ENCODE data around the gene MAJIN. TPM values are rescaled to one million over a fixed set of nuclear protein-coding genes. Genes with fewer than 3 reads are reported as not detected.

MAJIN gene
- total and polyA plus RNA-seq, 11 donors: not detected

GRCh38 chr11:64892411-64892831 is 79.5 kb downstream of the MAJIN start:
- intact Hi-C loops (cut with DNase I): loop anchor here in 2 of 10 donors (5.0 kb wide), 2 partner anchors 100 to 105 kb away; no protein-coding TSS in a partner anchor
- H3K27ac ChIP-seq: peak overlapping the region in 10 of 12 donors; percentile 7 to 74 (median 50)
- peak in 2 of 5 donors; percentile 43 to 65 for DNase-seq

GRCh38 chr11:64891880-64892279 is 80.0 kb downstream of the MAJIN start:
- ATAC-seq (no peak), DNase-seq (no peak)
- TF ChIP-seq CTCF (IDR thresholded peaks at IDR 0.05) (no peak), POLR2A (IDR thresholded peaks at IDR 0.05) (no peak)
- H3K4me1 ChIP-seq: peaks cover 0 to 65% (median 22%) of the 10 kb centered on the region in 12 donors
- no peaks in the 10 kb centered on the region for H3K9me3 ChIP-seq
- no peaks in the 10 kb centered on the region for H3K27me3 ChIP-seq
- peak overlapping the region in 9 of 12 donors; percentile 1 to 74 (median 54) for H3K27ac ChIP-seq
- no peak overlapping the region for H3K4me3 ChIP-seq
- WGBS, 4 donors: 79 to 85% (median 79%) methylated on average over 5 of the region's 5 CpGs
- intact Hi-C loops (cut with DNase I): loop anchor here in 2 of 10 donors (5.0 kb wide), 2 partner anchors 100 to 105 kb away; no protein-coding TSS in a partner anchor
- H3K36me3 ChIP-seq: peaks cover 0 to 22% (median 13%) of the 10 kb centered on the region in 9 donors

More at GRCh38 chr11:64892411-64892831, 79.5 kb downstream of the MAJIN start:
- 54 to 72% (median 62%) methylated on average over 11 of the region's 11 CpGs for WGBS, 4 donors
- Histone ChIP-seq H3K4me1 (peaks cover 0 to 63% (median 21%) of the 10 kb centered on the region in 12 donors), H3K27me3 (no peaks in the 10 kb centered on the region), H3K36me3 (peaks cover 0 to 27% (median 18%) of the 10 kb centered on the region in 9 donors), H3K4me3 (no peak overlapping the region), H3K9me3 (no peaks in the 10 kb centered on the region)
- ATAC-seq: peak in 1 of 4 donors; percentile 4
- TF ChIP-seq POLR2A (IDR thresholded peaks at IDR 0.05) (peak in 1 of 2 donors; percentile 7), CTCF (IDR thresholded peaks at IDR 0.05) (no peak)

GRCh38 chr11:64891215-64891848 is 80.6 kb downstream of the MAJIN start:
- Histone ChIP-seq H3K9me3 (no peaks in the 10 kb centered on the region), H3K4me1 (peaks cover 0 to 65% (median 22%) of the 10 kb centered on the region in 12 donors), H3K4me3 (no peak overlapping the region), H3K36me3 (peaks cover 0 to 16% (median 8%) of the 10 kb centered on the region in 9 donors), H3K27ac (peak overlapping the region in 4 of 12 donors; percentile 56 to 74 (median 71)), H3K27me3 (no peaks in the 10 kb centered on the region)
- TF ChIP-seq POLR2A (IDR thresholded peaks at IDR 0.05) (no peak), CTCF (IDR thresholded peaks at IDR 0.05) (no peak)
- intact Hi-C loops (cut with DNase I): loop anchor here in 2 of 10 donors (5.0 kb wide), 2 partner anchors 99 to 104 kb away; no protein-coding TSS in a partner anchor
- no peak for ATAC-seq
- 87 to 94% (median 91%) methylated on average over 11 to 25 of the region's 25 CpGs for WGBS, 4 donors
- DNase-seq: peak in 1 of 5 donors; percentile 19

- intact Hi-C loops (cut with DNase I): loop anchor here in 2 of 10 donors (5.0 kb wide), 2 partner anchors 98 to 103 kb away; no protein-coding TSS in a partner anchor
- H3K4me3 ChIP-seq: no peak overlapping the region
- DNase-seq: peak in 1 of 5 donors; percentile 42
- H3K36me3 ChIP-seq: peaks cover 0 to 9% (median 6%) of the 10 kb centered on the region in 9 donors
- H3K27me3 ChIP-seq: no peaks in the 10 kb centered on the region
- H3K4me1 ChIP-seq: peaks cover 0 to 65% (median 22%) of the 10 kb centered on the region in 12 donors
- TF ChIP-seq CTCF (IDR thresholded peaks at IDR 0.05): no peak
- no peak for TF ChIP-seq POLR2A (IDR thresholded peaks at IDR 0.05)
- 86 to 91% (median 90%) methylated on average over 7 of the region's 7 CpGs for WGBS, 4 donors
- H3K27ac ChIP-seq: peak overlapping the region in 3 of 12 donors; percentile 29 to 49 (median 49)
- no peaks in the 10 kb centered on the region for H3K9me3 ChIP-seq
- ATAC-seq: no peak
Measured at GRCh38 chr11:64890522-64890939, 81.4 kb downstream of the MAJIN start.

Data from heart left ventricle (tissue), 16 donors.